MM.1S (cell line): ENCODE data around the gene STYK1.
A peak's percentile ranks its signal among the peaks of the same experiment; 100 is the strongest.

Source experiments
- DNase-seq: peaks from one replicate; pipeline ENCODE4 v3.0.0-alpha.2; 2015
- H2AFZ ChIP-seq: fragments of 300-600 bp; sonication (generic); 2 replicates; pipeline ENCODE4 v1.6.0; 2016; ENCODE audit warnings: antibody characterized with exemption, low read length
- H3F3A ChIP-seq: fragments of 300-600 bp; sonication (generic); 2 replicates; pipeline ENCODE4 v1.6.1; 2016; ENCODE audit warnings: mild to moderate bottlenecking, antibody characterized with exemption, low read length, moderate library complexity, mixed read lengths; ENCODE audit not compliant: insufficient read depth
- H3K27ac ChIP-seq: fragments of 300-600 bp; sonication (generic); 2 replicates; pipeline ENCODE4 v1.5.1; 2016; ENCODE audit warnings: mild to moderate bottlenecking, low read length
- H3K27me3 ChIP-seq: fragments of 300-600 bp; sonication (generic); replicated peaks from 2 replicates; pipeline ENCODE4 v1.6.0; 2016; ENCODE audit warnings: low read length; ENCODE audit not compliant: insufficient read depth
- H3K36me3 ChIP-seq: fragments of 300-600 bp; sonication (generic); replicated peaks from 2 replicates; pipeline ENCODE4 v1.6.1; 2016; ENCODE audit warnings: mild to moderate bottlenecking, low read length, mixed read lengths; ENCODE audit not compliant: insufficient read depth
- H3K4me1 ChIP-seq: fragments of 300-600 bp; sonication (generic); 2 replicates; pipeline ENCODE4 v1.6.1; 2016; ENCODE audit warnings: low read length, mixed read lengths
- H3K4me2 ChIP-seq: fragments of 300-600 bp; sonication (generic); 2 replicates; pipeline ENCODE4 v1.6.0; 2016; ENCODE audit warnings: low read depth, low read length
- H3K4me3 ChIP-seq: fragments of 300-600 bp; sonication (generic); 2 replicates; pipeline ENCODE4 v1.5.1; 2016; ENCODE audit warnings: low read length, mixed read lengths
- H3K79me2 ChIP-seq: fragments of 300-600 bp; sonication (generic); 2 replicates; pipeline ENCODE4 v1.6.1; 2016; ENCODE audit warnings: mixed run types, low read length, mixed read lengths
- H3K9ac ChIP-seq: fragments of 300-600 bp; sonication (generic); 2 replicates; pipeline ENCODE4 v1.6.1; 2016; ENCODE audit warnings: low read length, mixed read lengths
- H3K9me2 ChIP-seq: fragments of 300-600 bp; sonication (generic); replicated peaks from 2 replicates; pipeline ENCODE4 v1.6.1; 2016; ENCODE audit warnings: mild to moderate bottlenecking, low read length, mixed read lengths; ENCODE audit not compliant: insufficient read depth
- H3K9me3 ChIP-seq: fragments of 300-600 bp; sonication (generic); replicated peaks from 2 replicates; pipeline ENCODE4 v1.6.1; 2016; ENCODE audit warnings: mild to moderate bottlenecking, low read length, mixed read lengths; ENCODE audit not compliant: insufficient read depth
- H4K20me1 ChIP-seq: fragments of 300-600 bp; sonication (generic); 2 replicates; pipeline ENCODE4 v1.6.1; 2016; ENCODE audit warnings: mild to moderate bottlenecking, low read length, moderate library complexity, mixed read lengths; ENCODE audit not compliant: insufficient read depth
- CTCF ChIP-seq: fragments of 300-600 bp; sonication (generic); IDR thresholded peaks from 2 replicates; pipeline ENCODE4 v1.5.1; 2016; ENCODE audit warnings: antibody characterized with exemption, low read length, mixed read lengths
- EZH2 ChIP-seq: fragments of 300-600 bp; sonication (generic); optimal IDR thresholded peaks from 2 replicates; pipeline ENCODE3; 2017; ENCODE audit warnings: low read depth, mild to moderate bottlenecking, antibody characterized with exemption, low read length, mixed read lengths
- EZH2phosphoT487 ChIP-seq: fragments of 300-600 bp; sonication (generic); IDR thresholded peaks from 2 replicates; pipeline ENCODE4 v1.6.1; 2018; ENCODE audit warnings: antibody characterized with exemption, low read length

STYK1 gene

GRCh38 chr12:10705655-10706054 lies 31.8 kb upstream of the STYK1 start:
- Histone ChIP-seq H2AFZ (no peak overlapping the region), H3K4me3 (no peak overlapping the region), H3K4me2 (no peak overlapping the region), H3K27ac (no peak overlapping the region), H4K20me1 (no peaks in the 10 kb centered on the region), H3K9ac (no peak overlapping the region), H3K27me3 (no peaks in the 10 kb centered on the region), H3K4me1 (peaks cover 4% of the 10 kb centered on the region), H3K79me2 (peaks cover 9% of the 10 kb centered on the region), H3K9me3 (no peaks in the 10 kb centered on the region), H3F3A (peaks cover 12% of the 10 kb centered on the region), H3K9me2 (no peaks in the 10 kb centered on the region), H3K36me3 (no peaks in the 10 kb centered on the region; the same call in none of the 2 replicates)
- no peak for DNase-seq
- TF ChIP-seq CTCF (no peak), EZH2 (no peak), EZH2phosphoT487 (no peak)

- Histone ChIP-seq H3K4me3 (peak overlapping the region; percentile 40), H3K79me2 (no peaks in the 10 kb centered on the region), H3K9ac (no peak overlapping the region), H3K36me3 (peaks cover 9% of the 10 kb centered on the region; the same call in 1 of the 2 replicates), H3K27me3 (no peaks in the 10 kb centered on the region), H3K27ac (peak overlapping the region; percentile 53; the same call in 1 of the 2 replicates), H3K4me2 (peak overlapping the region; percentile 72), H2AFZ (peak overlapping the region; percentile 20; the same call in 1 of the 2 replicates), H3K9me3 (no peaks in the 10 kb centered on the region), H3K4me1 (peaks cover 4% of the 10 kb centered on the region), H4K20me1 (no peaks in the 10 kb centered on the region), H3F3A (peaks cover 12% of the 10 kb centered on the region), H3K9me2 (no peaks in the 10 kb centered on the region)
- TF ChIP-seq CTCF (no peak), EZH2phosphoT487 (no peak), EZH2 (no peak)
- DNase-seq: no peak
Measured at GRCh38 chr12:10701843-10702242, 28.0 kb upstream of the STYK1 start.

GRCh38 chr12:10701131-10701681 lies 27.4 kb upstream of the STYK1 start:
- peak overlapping the region; percentile 53; the same call in 1 of the 2 replicates for H3K27ac ChIP-seq
- no peaks in the 10 kb centered on the region for H3K27me3 ChIP-seq
- no peaks in the 10 kb centered on the region for H3K9me3 ChIP-seq
- peak overlapping the region; percentile 5; the same call in 1 of the 2 replicates for H3K9ac ChIP-seq
- peak; percentile 50 for DNase-seq
- no peaks in the 10 kb centered on the region for H4K20me1 ChIP-seq
- H3F3A ChIP-seq: peaks cover 12% of the 10 kb centered on the region
- peaks cover 9% of the 10 kb centered on the region; the same call in 1 of the 2 replicates for H3K36me3 ChIP-seq
- peak overlapping the region; percentile 20; the same call in 1 of the 2 replicates for H2AFZ ChIP-seq
- TF ChIP-seq EZH2: no peak
- no peak for TF ChIP-seq CTCF
- no peak for TF ChIP-seq EZH2phosphoT487
- peak overlapping the region; percentile 72 for H3K4me2 ChIP-seq
- peak overlapping the region; percentile 40 for H3K4me3 ChIP-seq
- H3K4me1 ChIP-seq: peaks cover 4% of the 10 kb centered on the region
- no peaks in the 10 kb centered on the region for H3K79me2 ChIP-seq
- H3K9me2 ChIP-seq: no peaks in the 10 kb centered on the region
